Psoas muscle (tissue), 8 donors: ENCODE results near the gene ZBTB16. TPM values are rescaled to one million over a fixed set of nuclear protein-coding genes. Genes with fewer than 3 reads are reported as not detected.
A peak's percentile ranks its signal among the peaks of the same experiment; 100 is the strongest.

ENCODE experiments used
- ATAC-seq, 4 donors: fragments of 200-7000 bp; cut with Tn5 transposase; one replicate each; pipeline ENCODE4 v1.9.1; 2020; ENCODE audit warnings: moderate library complexity in 3 of 4, mild to moderate bottlenecking in 2 of 4
- DNase-seq, 2 donors: peaks; one replicate each; pipeline ENCODE4 v3.0.0-alpha.2; 2020
- H3K27ac ChIP-seq: fragments of 200-600 bp; one replicate; pipeline ENCODE4 v1.8.0; 2022
- H3K27me3 ChIP-seq, 3 donors: fragments of 200-600 bp in 1 of 3; one replicate each; pipeline versions ENCODE4 v1.6.1 to v1.8.0; 2013 to 2022; ENCODE audit warnings: low read length in 2 of 3, mild to moderate bottlenecking in 2 of 3, moderate library complexity in 1 of 3; ENCODE audit not compliant: insufficient read depth in 3 of 3
- H3K36me3 ChIP-seq, 2 donors: fragments of 200-600 bp in 1 of 2; one replicate each; pipeline versions ENCODE4 v1.6.1 to v1.8.0; 2013 to 2022; ENCODE audit warnings: low read depth in 1 of 2, mild to moderate bottlenecking in 1 of 2, moderate library complexity in 1 of 2; ENCODE audit not compliant: insufficient read depth in 1 of 2
- H3K4me1 ChIP-seq: fragments of 200-600 bp; one replicate; pipeline ENCODE4 v1.8.0; 2022
- H3K4me3 ChIP-seq: fragments of 200-600 bp; one replicate; pipeline ENCODE4 v1.8.0; 2022; ENCODE audit warnings: mild to moderate bottlenecking
- H3K9me3 ChIP-seq: fragments of 200-600 bp; one replicate; pipeline ENCODE4 v1.8.0; 2022
- WGBS, 3 donors: extraction: QIAGEN DNeasy Blood & Tissue Kit; methylation state at CpG; one replicate each; pipeline versions ENCODE4 v1.1.6 to v1.1.7; 2013; 5-methylcytosine and 5-hydroxymethylcytosine counted together
- intact Hi-C, 2 donors: fragments of 100-400 bp; cut with DNase I; formaldehyde crosslinking; loops; one replicate each; pipeline versions ENCODE4 v1.11.0 to v1.14.2; 2022
- polyA plus RNA-seq, 3 donors: library from polyadenylated mRNA; stranded (reverse); fragments of 200-250 nt; gene quantifications; one replicate each; pipeline ENCODE4 v1.2.3, GENCODE V29; 2013
- total RNA-seq, 4 donors: library from RNA; stranded (reverse); fragmentation: NEBNext Ultra II Directional in 2 of 4; extraction: Animal tissue kit (Norgen Biotek cat#: 25700) in 2 of 4; gene quantifications; one replicate each; pipeline versions ENCODE4 v1.2.1 to v1.2.4, GENCODE V29; 2021 to 2023
- TF ChIP-seq, protein P1 (sequence below): fragments of 200-600 bp; IDR thresholded peaks from one replicate; pipeline ENCODE4 v1.8.0; 2022; ENCODE audit warnings: antibody characterized with exemption
- donor health status: healthy with polysubstance abuse.
- donor health status: DM: no; HTN: no; CAD: no; lungs with moderate emphysema.
- donor health status: Bipolar disorder and iron deficiency.
- donor health status: healthy.
- donor health status: DM: yes; HTN: yes; CAD: no.
- donor health status: DM: no; HTN: no; CAD: no.
- donor health status: DM: no; HTN: no; CAD: no.
- donor health status: DM: yes; HTN: yes; CAD: no.

The ZBTB16 gene
- total and polyA plus RNA-seq, 7 donors = 11.7 to 299 (median 89.8) TPM

DNA sequence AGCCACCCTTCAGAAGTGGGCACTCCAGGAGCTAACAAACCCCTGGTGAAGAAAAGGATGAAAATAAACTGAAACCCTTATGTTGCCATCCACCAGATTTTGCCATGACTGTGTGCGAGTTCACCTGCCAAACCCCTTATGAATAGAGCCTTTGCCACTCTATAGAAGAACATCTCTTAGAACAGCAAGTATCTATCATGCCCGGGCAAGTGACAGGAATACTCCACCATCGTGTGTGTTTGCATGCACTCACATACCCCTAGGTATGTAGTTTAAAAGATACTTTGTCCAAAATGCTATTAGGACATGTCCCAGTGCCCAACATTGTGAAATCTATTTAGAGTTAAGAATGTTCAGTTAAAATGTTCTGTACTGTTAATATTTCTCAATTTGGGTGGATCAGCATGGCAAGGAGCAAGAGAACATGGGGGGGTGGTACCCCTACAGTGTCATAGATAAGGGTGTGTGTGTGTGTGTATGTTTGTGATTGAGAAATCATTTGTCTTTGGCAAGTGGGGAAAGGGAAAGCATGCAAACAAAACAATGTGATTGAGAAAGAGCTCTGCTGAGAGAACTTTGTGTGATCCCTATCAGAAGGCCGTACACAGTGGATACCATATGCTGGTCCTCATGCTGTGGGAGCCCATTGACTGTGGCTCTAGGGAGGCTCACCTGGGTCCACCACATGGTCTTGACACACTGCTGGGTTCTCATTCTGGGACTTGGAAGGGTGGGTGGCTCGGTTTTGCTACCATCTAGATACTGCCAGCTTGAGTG, 94.9 kb downstream of the ZBTB16 start:
- DNase-seq (peak; percentile 48 to 79), ATAC-seq (peak in 3 of 4 donors; percentile 54 to 67 (median 55))
- H3K9me3 ChIP-seq = no peaks in the 10 kb centered on the region
- WGBS, 3 donors = 45 to 61% (median 53%) methylated on average over 5 of the region's 5 CpGs
- H3K27me3 ChIP-seq = no peaks in the 10 kb centered on the region
- peak overlapping the region; percentile 99 for H3K27ac ChIP-seq
- peaks cover 100% of the 10 kb centered on the region for H3K4me1 ChIP-seq
- intact Hi-C loops = no loop called here
- no peak overlapping the region for H3K4me3 ChIP-seq
- TF ChIP-seq, protein P1, sequence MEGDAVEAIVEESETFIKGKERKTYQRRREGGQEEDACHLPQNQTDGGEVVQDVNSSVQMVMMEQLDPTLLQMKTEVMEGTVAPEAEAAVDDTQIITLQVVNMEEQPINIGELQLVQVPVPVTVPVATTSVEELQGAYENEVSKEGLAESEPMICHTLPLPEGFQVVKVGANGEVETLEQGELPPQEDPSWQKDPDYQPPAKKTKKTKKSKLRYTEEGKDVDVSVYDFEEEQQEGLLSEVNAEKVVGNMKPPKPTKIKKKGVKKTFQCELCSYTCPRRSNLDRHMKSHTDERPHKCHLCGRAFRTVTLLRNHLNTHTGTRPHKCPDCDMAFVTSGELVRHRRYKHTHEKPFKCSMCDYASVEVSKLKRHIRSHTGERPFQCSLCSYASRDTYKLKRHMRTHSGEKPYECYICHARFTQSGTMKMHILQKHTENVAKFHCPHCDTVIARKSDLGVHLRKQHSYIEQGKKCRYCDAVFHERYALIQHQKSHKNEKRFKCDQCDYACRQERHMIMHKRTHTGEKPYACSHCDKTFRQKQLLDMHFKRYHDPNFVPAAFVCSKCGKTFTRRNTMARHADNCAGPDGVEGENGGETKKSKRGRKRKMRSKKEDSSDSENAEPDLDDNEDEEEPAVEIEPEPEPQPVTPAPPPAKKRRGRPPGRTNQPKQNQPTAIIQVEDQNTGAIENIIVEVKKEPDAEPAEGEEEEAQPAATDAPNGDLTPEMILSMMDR = no peak
- peaks cover 0 to 3% of the 10 kb centered on the region in 2 donors for H3K36me3 ChIP-seq

GRCh38 chr11:114155116-114155515, 95.6 kb downstream of the ZBTB16 start:
- H3K36me3 ChIP-seq = peaks cover 0 to 3% of the 10 kb centered on the region in 2 donors
- peaks cover 98% of the 10 kb centered on the region for H3K4me1 ChIP-seq
- 61 to 81% (median 73%) methylated on average over 15 of the region's 15 CpGs for WGBS, 3 donors
- no peaks in the 10 kb centered on the region for H3K27me3 ChIP-seq
- intact Hi-C loops = no loop called here
- H3K4me3 ChIP-seq = no peak overlapping the region
- H3K27ac ChIP-seq = peak overlapping the region; percentile 99
- no peaks in the 10 kb centered on the region for H3K9me3 ChIP-seq
- no peak for ATAC-seq
- peak in 1 of 2 donors; percentile 71 for DNase-seq
- TF ChIP-seq, protein P1 = no peak

- WGBS, 3 donors = 74 to 85% (median 75%) methylated on average over 13 of the region's 13 CpGs
- no peaks in the 10 kb centered on the region for H3K27me3 ChIP-seq
- H3K4me3 ChIP-seq = no peak overlapping the region
- intact Hi-C loops = no loop called here
- H3K9me3 ChIP-seq = no peaks in the 10 kb centered on the region
- TF ChIP-seq, protein P1 = no peak
- H3K27ac ChIP-seq = peak overlapping the region; percentile 99
- H3K4me1 ChIP-seq = peaks cover 95% of the 10 kb centered on the region
- ATAC-seq (no peak), DNase-seq (peak in 1 of 2 donors; percentile 79)
- H3K36me3 ChIP-seq = peaks cover 0 to 3% of the 10 kb centered on the region in 2 donors
These were observed 96.6 kb downstream of the ZBTB16 start for GRCh38 chr11:114156131-114156581.

GRCh38 chr11:114156782-114157181, 97.3 kb downstream of the ZBTB16 start:
- no peak overlapping the region for H3K4me3 ChIP-seq
- peak in 1 of 2 donors; percentile 32 for DNase-seq
- ATAC-seq = no peak
- no peaks in the 10 kb centered on the region for H3K9me3 ChIP-seq
- peaks cover 0 to 3% of the 10 kb centered on the region in 2 donors for H3K36me3 ChIP-seq
- peak overlapping the region; percentile 99 for H3K27ac ChIP-seq
- H3K27me3 ChIP-seq = no peaks in the 10 kb centered on the region
- TF ChIP-seq, protein P1 = no peak
- intact Hi-C loops = no loop called here
- peaks cover 95% of the 10 kb centered on the region for H3K4me1 ChIP-seq
- 55 to 70% (median 57%) methylated on average over 6 of the region's 6 CpGs for WGBS, 3 donors
